PC-3 (cell line): Measurements from ENCODE around the gene ITGA3. TPM values are rescaled to one million over a fixed set of nuclear protein-coding genes. Genes with fewer than 3 reads are reported as not detected.

Experiments
- ATAC-seq: fragments of 200-7000 bp; cut with Tn5 transposase; 2 replicates; pipeline ENCODE4 v1.9.1; 2020; ENCODE audit warnings: mild to moderate bottlenecking, moderate library complexity
- BruUV-seq: library from RNA; stranded (reverse); fragments of 400-500 nt; replicated peaks from 2 replicates; lab custom pipeline; 2021; lab: Mats Ljungman, UMichigan
- CTCF ChIA-PET: fragments of 300-600 bp; sonication (Branson Sonifier 250); formaldehyde crosslinking; loops from one replicate; lab custom pipeline; 2022; ENCODE audit warnings: antibody characterized with exemption; lab: Charles Lee
- POLR2A ChIA-PET: fragments of 300-600 bp; sonication (Branson Sonifier 250); formaldehyde crosslinking; loops from one replicate; lab custom pipeline; 2022; ENCODE audit warnings: antibody characterized with exemption; ENCODE audit not compliant: unreplicated experiment; lab: Charles Lee
- DNase-seq: peaks from one replicate; pipeline ENCODE4 v3.0.0-alpha.2; 2015
- H2AFZ ChIP-seq: fragments of 300-600 bp; sonication (generic); 2 replicates; pipeline ENCODE4 v1.6.0; 2016; ENCODE audit warnings: antibody characterized with exemption, low read length
- H3F3A ChIP-seq: fragments of 300-600 bp; sonication (generic); one replicate; pipeline ENCODE4 v1.6.0; 2017; ENCODE audit warnings: antibody characterized with exemption, low read length, control low read depth, mild to moderate bottlenecking; ENCODE audit not compliant: unreplicated experiment
- H3K27ac ChIP-seq: fragments of 300-600 bp; sonication (generic); 2 replicates; pipeline ENCODE4 v1.5.1; 2016; ENCODE audit warnings: mild to moderate bottlenecking, low read length
- H3K27me3 ChIP-seq: fragments of 300-600 bp; sonication (generic); 2 replicates; pipeline ENCODE4 v1.6.1; 2016; ENCODE audit warnings: low read length, mixed read lengths
- H3K36me3 ChIP-seq: fragments of 300-600 bp; sonication (generic); 2 replicates; pipeline ENCODE4 v1.6.1; 2016; ENCODE audit warnings: low read depth, mixed run types, low read length, mixed read lengths
- H3K4me1 ChIP-seq: fragments of 300-600 bp; sonication (generic); 2 replicates; pipeline ENCODE4 v1.5.1; 2016; ENCODE audit warnings: low read length; ENCODE audit not compliant: insufficient read depth
- H3K4me2 ChIP-seq: fragments of 300-600 bp; sonication (generic); 2 replicates; pipeline ENCODE4 v1.6.0; 2016; ENCODE audit warnings: low read length
- H3K4me3 ChIP-seq: fragments of 300-600 bp; sonication (generic); 2 replicates; pipeline ENCODE4 v1.5.1; 2016; ENCODE audit warnings: mild to moderate bottlenecking, low read length, mixed read lengths
- H3K79me2 ChIP-seq: fragments of 300-600 bp; sonication (generic); 2 replicates; pipeline ENCODE4 v1.6.1; 2017; ENCODE audit warnings: low read length, mixed read lengths
- H3K9ac ChIP-seq: fragments of 300-600 bp; sonication (generic); 2 replicates; pipeline ENCODE4 v1.6.0; 2016; ENCODE audit warnings: mild to moderate bottlenecking, low read length
- H3K9me2 ChIP-seq: fragments of 300-600 bp; sonication (generic); replicated peaks from 2 replicates; pipeline ENCODE4 v1.6.1; 2016; ENCODE audit warnings: mixed run types, low read length, mixed read lengths
- H3K9me3 ChIP-seq: fragments of 300-600 bp; sonication (generic); 2 replicates; pipeline ENCODE4 v1.6.1; 2016; ENCODE audit warnings: low read length, mixed read lengths
- H4K20me1 ChIP-seq: fragments of 300-600 bp; sonication (generic); 2 replicates; pipeline ENCODE4 v1.6.1; 2016; ENCODE audit warnings: low read length, mixed read lengths
- EZH2 ChIP-seq: fragments of 300-600 bp; sonication (generic); IDR thresholded peaks from one replicate; pipeline ENCODE4 v1.6.1; 2017; ENCODE audit warnings: antibody characterized with exemption, mild to moderate bottlenecking, low read length; ENCODE audit not compliant: unreplicated experiment
- EZH2phosphoT487 ChIP-seq: fragments of 300-600 bp; sonication (generic); IDR thresholded peaks from 2 replicates; pipeline ENCODE4 v1.6.1; 2018; ENCODE audit warnings: mild to moderate bottlenecking, antibody characterized with exemption, low read length, borderline replicate concordance
- intact Hi-C: fragments of 100-400 bp; cut with micrococcal nuclease; formaldehyde crosslinking; loops from 2 replicates; pipeline ENCODE4 v1.9.0; 2023
- total RNA-seq: library from RNA; depleted of rRNA; stranded (reverse); fragments of >200 nt; gene quantifications from 2 replicates; pipeline ENCODE4 v1.2.3, GENCODE V29; 2014
- TF ChIP-seq, protein P1 (sequence below): fragments of 300-600 bp; sonication (generic); conservative IDR thresholded peaks from 2 replicates; pipeline ENCODE4 v1.5.1; 2017; ENCODE audit warnings: antibody characterized with exemption, low read depth, mild to moderate bottlenecking, low read length

The ITGA3 gene
- total RNA-seq, 1 experiment from 2014 or later, result 598 TPM

- CTCF ChIA-PET, result no interaction called here
Observed at GRCh38 chr17:50108556-50108955, 52.6 kb downstream of the ITGA3 start.

DNA sequence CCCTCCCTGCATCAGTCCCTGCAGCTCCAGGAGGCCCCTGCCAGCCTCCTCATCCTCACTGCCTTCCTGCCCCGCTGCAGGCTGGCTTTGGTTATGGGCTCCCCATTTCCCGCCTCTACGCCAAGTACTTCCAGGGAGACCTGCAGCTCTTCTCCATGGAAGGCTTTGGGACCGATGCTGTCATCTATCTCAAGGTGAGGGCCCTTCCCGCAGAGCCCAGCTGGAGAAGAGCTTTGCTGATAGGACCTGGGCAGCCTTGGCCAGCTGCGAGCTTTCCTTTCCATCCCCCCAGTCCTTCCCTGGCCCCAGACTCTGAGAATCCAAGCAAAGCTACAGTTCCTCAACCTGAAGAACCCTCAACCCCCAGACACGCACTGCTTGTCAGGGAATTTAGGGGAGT is 53.3 kb downstream of the ITGA3 start:
- Histone ChIP-seq H3K36me3 (no peaks in the 10 kb centered on the region), H3K4me3 (no peak overlapping the region), H3K79me2 (no peaks in the 10 kb centered on the region), H3F3A (no peaks in the 10 kb centered on the region), H3K9me3 (no peaks in the 10 kb centered on the region), H4K20me1 (no peaks in the 10 kb centered on the region), H3K9me2 (no peaks in the 10 kb centered on the region), H3K4me2 (no peak overlapping the region), H3K27ac (no peak overlapping the region), H3K27me3 (no peaks in the 10 kb centered on the region), H3K9ac (no peak overlapping the region), H2AFZ (no peak overlapping the region), H3K4me1 (peaks cover 10% of the 10 kb centered on the region; the same call in 1 of the 2 replicates)
- intact Hi-C loops, result no loop called here
- no peak for ATAC-seq
- CTCF ChIA-PET, result no interaction called here
- POLR2A ChIA-PET, result interaction anchor here (0.7 kb wide), 1 partner anchor 15 kb away, joined by 3 read pairs; no protein-coding TSS in a partner anchor
- BruUV-seq, result no TSS peak
- TF ChIP-seq EZH2 (no peak), EZH2phosphoT487 (no peak)
- TF ChIP-seq, protein P1, sequence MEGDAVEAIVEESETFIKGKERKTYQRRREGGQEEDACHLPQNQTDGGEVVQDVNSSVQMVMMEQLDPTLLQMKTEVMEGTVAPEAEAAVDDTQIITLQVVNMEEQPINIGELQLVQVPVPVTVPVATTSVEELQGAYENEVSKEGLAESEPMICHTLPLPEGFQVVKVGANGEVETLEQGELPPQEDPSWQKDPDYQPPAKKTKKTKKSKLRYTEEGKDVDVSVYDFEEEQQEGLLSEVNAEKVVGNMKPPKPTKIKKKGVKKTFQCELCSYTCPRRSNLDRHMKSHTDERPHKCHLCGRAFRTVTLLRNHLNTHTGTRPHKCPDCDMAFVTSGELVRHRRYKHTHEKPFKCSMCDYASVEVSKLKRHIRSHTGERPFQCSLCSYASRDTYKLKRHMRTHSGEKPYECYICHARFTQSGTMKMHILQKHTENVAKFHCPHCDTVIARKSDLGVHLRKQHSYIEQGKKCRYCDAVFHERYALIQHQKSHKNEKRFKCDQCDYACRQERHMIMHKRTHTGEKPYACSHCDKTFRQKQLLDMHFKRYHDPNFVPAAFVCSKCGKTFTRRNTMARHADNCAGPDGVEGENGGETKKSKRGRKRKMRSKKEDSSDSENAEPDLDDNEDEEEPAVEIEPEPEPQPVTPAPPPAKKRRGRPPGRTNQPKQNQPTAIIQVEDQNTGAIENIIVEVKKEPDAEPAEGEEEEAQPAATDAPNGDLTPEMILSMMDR, result no peak
- DNase-seq, result no peak

More at GRCh38 chr17:50108556-50108955, 52.6 kb downstream of the ITGA3 start:
- Histone ChIP-seq H4K20me1 (no peaks in the 10 kb centered on the region), H3K36me3 (no peaks in the 10 kb centered on the region), H3K4me1 (peaks cover 10% of the 10 kb centered on the region; the same call in 1 of the 2 replicates), H3K9ac (no peak overlapping the region), H3K79me2 (no peaks in the 10 kb centered on the region), H2AFZ (no peak overlapping the region), H3K27ac (no peak overlapping the region), H3K9me3 (no peaks in the 10 kb centered on the region), H3K9me2 (no peaks in the 10 kb centered on the region), H3K4me2 (no peak overlapping the region), H3K4me3 (no peak overlapping the region), H3K27me3 (no peaks in the 10 kb centered on the region), H3F3A (no peaks in the 10 kb centered on the region)
- TF ChIP-seq, protein P1, result no peak
- TF ChIP-seq EZH2 (no peak), EZH2phosphoT487 (no peak)
- POLR2A ChIA-PET, result interaction anchor here (0.7 kb wide), 1 partner anchor 15 kb away, joined by 3 read pairs; no protein-coding TSS in a partner anchor
- DNase-seq (no peak), ATAC-seq (no peak)
- no TSS peak for BruUV-seq
- intact Hi-C loops, result no loop called here

DNA sequence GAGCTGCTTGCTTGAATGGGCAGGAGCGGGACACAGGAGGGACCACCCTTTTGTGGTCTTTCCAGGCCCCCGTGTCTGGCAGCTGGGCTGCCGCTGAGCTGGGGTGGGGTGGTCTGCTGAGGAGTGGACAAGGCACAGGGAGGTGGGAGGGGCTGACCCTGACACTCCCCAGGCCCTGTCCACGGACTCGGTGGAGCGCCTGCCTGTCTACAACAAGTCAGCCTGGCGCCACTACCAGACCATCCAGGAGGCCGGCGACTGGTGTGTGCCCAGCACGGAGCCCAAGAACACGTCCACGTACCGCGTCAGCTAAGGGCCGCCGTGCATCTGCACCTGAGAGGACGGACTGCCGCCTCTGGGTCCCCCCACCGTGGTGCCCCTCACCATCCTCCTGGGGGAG is 53.9 kb downstream of the ITGA3 start:
- H3K4me3 ChIP-seq, result no peak overlapping the region
- peaks cover 10% of the 10 kb centered on the region; the same call in 1 of the 2 replicates for H3K4me1 ChIP-seq
- intact Hi-C loops, result no loop called here
- H3K9ac ChIP-seq, result no peak overlapping the region
- no peaks in the 10 kb centered on the region for H3K9me2 ChIP-seq
- H3K27ac ChIP-seq, result no peak overlapping the region
- H3K27me3 ChIP-seq, result no peaks in the 10 kb centered on the region
- DNase-seq (no peak), ATAC-seq (no peak)
- no peak overlapping the region for H2AFZ ChIP-seq
- no TSS peak for BruUV-seq
- CTCF ChIA-PET, result no interaction called here
- no peak for TF ChIP-seq EZH2
- no peak for TF ChIP-seq EZH2phosphoT487
- TF ChIP-seq, protein P1, result no peak
- H3K36me3 ChIP-seq, result no peaks in the 10 kb centered on the region
- H4K20me1 ChIP-seq, result no peaks in the 10 kb centered on the region
- no peaks in the 10 kb centered on the region for H3K79me2 ChIP-seq
- POLR2A ChIA-PET, result no interaction called here
- H3K9me3 ChIP-seq, result no peaks in the 10 kb centered on the region
- no peak overlapping the region for H3K4me2 ChIP-seq
- no peaks in the 10 kb centered on the region for H3F3A ChIP-seq
